Uterus (tissue), 2 donors: ENCODE measurements around the gene NEK6.

Experiments used
- POLR2A ChIP-seq, 2 donors: fragments of 450-650 bp; IDR thresholded peaks; one replicate each; pipeline ENCODE4 v1.6.1; 2016; ENCODE audit warnings: antibody characterized with exemption in 2 of 2, mild to moderate bottlenecking in 1 of 2, moderate library complexity in 1 of 2
- TF ChIP-seq, protein P1 (sequence below), 4 experiments: fragments of 200-600 bp in 2 of 4; fragments of 450-650 bp in 2 of 4; sonication (generic) in 2 of 4; IDR thresholded peaks; one replicate each; pipeline ENCODE4 v1.5.1; 2016 to 2019; ENCODE audit warnings: antibody characterized with exemption in 4 of 4, mild to moderate bottlenecking in 2 of 4, moderate library complexity in 1 of 4

DNA sequence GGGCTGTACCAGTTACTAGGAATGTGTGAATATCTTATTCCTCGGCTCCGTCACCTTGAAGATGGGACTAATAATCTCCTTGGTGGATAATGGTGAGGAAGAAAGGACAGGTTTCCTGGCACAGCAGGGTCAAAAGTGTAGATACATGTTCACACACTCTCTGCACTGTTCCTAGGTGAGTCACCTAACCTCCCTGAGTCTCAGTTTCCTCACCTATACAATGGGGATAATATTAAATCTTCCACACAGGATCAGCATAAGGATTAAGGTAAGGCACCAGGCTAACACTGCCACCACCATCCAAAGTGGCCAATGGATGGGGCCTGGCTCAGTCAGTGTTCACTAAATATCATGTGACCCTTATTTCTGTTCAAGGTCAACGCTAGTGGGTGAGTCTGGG is 90.6 kb downstream of the NEK6 start:
- TF ChIP-seq POLR2A (IDR thresholded peaks at IDR 0.05), result no peak
- TF ChIP-seq, protein P1, sequence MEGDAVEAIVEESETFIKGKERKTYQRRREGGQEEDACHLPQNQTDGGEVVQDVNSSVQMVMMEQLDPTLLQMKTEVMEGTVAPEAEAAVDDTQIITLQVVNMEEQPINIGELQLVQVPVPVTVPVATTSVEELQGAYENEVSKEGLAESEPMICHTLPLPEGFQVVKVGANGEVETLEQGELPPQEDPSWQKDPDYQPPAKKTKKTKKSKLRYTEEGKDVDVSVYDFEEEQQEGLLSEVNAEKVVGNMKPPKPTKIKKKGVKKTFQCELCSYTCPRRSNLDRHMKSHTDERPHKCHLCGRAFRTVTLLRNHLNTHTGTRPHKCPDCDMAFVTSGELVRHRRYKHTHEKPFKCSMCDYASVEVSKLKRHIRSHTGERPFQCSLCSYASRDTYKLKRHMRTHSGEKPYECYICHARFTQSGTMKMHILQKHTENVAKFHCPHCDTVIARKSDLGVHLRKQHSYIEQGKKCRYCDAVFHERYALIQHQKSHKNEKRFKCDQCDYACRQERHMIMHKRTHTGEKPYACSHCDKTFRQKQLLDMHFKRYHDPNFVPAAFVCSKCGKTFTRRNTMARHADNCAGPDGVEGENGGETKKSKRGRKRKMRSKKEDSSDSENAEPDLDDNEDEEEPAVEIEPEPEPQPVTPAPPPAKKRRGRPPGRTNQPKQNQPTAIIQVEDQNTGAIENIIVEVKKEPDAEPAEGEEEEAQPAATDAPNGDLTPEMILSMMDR (IDR thresholded peaks at IDR 0.05), result no peak
